NCI-H2227 (cell line): Measurements from ENCODE around the gene IQSEC1.

Experiments
- DNase-seq: peaks from one replicate; lab custom pipeline; 2025; ENCODE audit not compliant: unreplicated experiment; lab: John Stamatoyannopoulos, UW

IQSEC1 gene

GRCh38 chr3:12956316-12956660, 116.9 kb downstream of the IQSEC1 start:
- no peak for DNase-seq

DNA sequence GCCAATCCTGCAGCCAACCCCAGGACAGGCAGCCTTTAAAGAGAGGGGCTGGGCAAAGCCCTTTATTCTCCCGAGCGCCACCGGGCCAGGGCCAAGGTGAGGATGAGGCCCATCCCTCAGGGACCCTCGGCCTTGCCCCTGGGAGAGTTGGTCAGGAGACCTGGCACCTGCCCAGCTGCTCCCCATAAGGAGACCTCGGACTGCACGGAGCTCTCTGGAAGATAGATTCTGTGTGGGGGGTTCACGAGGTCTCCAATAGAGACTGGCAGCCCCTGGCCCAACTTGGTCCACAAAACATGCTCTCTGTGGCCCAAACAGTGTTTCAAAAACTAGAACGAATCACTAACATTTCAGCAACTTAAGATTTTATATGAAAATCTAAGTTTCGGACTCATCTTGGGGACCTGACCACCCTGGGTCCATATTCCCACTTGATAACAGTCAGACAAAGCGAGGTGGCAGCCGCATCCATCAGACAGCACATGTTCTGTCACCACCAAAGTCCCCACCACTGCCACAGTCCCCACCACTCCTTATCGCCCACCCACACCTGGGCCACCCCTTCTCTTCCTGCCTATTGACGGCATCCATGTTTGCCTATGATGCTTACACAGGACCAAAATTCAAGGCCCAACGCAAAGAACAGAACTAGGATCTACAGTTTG, 117.4 kb downstream of the IQSEC1 start:
- DNase-seq, result no peak

DNA sequence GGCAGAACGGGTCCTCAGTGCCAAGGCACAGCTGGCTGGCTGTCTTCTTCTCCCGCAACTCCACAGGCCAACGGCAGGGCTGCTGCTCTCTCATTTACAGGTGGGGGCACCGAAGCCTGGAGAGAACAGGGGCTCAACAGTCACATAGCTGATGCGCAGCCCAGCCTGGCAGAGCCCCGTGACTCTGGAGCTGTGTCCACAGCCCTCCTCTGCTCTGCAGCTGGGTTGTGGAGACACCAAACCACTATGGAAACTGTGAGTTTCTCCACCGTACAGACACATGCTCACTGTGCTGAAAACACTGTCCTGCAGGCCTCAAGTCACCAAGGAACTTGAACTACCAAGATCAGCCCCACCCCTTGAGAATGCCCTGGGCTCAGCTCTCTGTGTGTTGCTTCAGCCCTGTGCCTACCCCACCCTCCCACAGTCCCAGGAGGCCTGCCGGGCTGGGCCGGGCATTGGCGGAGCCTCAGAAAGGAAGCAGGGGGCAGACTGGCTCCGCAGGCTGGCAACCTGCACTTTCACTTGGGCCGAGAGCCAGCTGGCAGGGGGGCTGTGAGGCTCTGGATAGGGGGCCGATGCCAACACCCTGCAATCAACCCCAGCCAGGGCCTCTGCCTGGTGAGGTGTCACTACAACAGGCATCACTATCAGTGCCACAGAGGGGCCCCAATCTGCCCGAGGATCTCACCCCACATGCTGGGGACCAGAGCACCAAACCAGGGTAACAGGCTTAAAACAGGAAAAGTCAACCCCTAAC, 118.2 kb downstream of the IQSEC1 start:
- DNase-seq, result no peak

GRCh38 chr3:12954180-12954579, 119.0 kb downstream of the IQSEC1 start:
- DNase-seq, result no peak

DNA sequence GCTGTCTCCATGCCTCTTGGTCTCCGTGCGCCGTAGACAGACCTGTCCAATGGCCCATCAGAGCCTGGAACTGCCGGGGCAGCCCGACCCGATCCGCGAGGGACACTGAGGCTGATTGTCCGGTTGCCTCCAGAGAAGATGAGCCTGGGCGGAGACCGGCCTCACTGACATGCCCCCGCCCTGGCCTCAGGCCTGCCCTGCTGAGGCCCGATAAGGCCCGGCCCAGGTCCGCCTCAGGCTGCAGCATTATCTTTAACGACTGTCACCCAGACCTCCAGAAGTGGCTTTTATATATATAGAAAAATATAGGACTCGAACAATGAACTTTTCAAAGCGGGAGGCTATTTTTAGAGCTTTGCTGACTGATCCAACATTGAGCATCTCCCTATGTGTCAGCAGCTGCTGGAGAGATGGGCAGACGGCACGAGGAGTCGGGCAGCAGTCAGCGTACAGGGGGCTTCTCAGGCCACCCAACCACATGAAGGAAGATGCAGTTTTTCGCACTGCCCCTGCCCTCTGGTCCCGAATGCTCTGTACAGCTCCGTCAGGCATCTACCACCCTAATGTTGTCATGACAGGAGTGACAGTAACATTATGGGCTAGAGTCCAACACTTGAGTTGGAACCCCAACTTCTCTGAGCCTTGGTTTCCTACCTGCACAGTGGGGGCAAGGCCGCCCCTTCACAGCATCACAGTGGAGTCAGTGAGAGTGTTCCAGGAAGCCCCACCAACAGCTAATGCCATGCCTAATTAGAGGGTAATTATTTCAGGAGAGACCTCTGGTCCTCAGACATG, 119.8 kb downstream of the IQSEC1 start:
- DNase-seq, result no peak

GRCh38 chr3:12952343-12953200, 120.7 kb downstream of the IQSEC1 start:
- DNase-seq, result no peak

GRCh38 chr3:12948891-12949711, 124.1 kb downstream of the IQSEC1 start:
- no peak for DNase-seq

DNA sequence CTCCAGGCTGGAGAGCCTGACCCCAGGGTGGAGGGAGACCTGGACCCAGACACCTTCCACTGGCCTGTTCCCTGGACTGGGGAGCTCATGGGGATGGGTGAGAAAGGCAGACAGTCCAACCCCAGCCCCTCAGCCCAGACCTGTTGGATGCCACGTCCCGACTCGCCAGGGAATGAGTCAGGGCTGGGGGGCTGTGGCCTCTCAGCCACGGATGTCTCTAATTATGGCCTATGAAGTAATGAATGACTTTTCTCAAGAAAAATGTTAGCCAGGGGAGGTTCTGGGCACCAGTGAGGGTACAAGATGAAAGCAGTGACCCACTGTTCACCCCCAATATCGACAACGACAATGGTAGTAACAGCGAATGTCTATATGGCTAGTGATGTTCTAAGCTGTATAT, 124.9 kb downstream of the IQSEC1 start:
- no peak for DNase-seq

DNA sequence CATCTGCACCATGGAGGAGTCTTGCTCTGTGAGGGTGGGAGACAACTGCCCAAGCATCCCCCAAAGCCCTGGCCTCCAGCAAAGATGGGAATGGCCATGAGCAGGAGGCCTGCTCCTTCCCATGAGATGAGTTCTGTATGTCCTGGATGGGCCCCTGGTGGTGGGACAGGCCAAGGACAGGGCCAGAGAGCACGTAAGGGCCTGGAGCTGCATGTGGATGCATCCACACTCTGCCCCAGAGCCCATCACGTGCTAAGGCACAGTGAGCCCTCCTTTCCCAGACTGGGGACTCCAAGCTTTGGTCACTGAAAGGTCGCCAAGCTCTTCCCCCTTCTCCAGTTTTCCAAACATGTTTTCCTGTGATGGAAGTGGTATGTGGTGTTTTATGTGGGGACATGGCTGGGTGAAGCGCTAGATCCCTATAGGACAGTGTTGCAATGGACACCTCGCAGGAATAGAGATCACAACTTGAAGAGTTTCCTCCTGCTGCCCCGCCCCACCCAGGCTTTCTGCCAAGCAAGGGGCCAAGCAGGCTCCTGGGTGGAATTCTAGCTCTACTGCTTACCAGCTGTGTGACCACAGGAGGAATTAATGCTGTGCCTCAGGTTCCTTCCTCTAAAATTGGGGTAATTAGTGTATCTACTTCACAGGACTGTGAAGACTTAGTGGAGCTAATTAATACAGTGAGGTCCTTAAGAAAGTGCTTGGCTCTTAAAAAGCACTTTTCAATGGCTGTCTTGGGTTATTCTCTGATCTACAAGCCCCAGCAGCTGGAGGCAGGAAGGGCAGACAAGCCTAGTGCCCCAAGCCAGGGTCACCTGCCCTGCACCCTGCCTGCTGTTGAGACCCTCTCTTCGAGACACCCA, 125.5 kb downstream of the IQSEC1 start:
- DNase-seq, result no peak

DNA sequence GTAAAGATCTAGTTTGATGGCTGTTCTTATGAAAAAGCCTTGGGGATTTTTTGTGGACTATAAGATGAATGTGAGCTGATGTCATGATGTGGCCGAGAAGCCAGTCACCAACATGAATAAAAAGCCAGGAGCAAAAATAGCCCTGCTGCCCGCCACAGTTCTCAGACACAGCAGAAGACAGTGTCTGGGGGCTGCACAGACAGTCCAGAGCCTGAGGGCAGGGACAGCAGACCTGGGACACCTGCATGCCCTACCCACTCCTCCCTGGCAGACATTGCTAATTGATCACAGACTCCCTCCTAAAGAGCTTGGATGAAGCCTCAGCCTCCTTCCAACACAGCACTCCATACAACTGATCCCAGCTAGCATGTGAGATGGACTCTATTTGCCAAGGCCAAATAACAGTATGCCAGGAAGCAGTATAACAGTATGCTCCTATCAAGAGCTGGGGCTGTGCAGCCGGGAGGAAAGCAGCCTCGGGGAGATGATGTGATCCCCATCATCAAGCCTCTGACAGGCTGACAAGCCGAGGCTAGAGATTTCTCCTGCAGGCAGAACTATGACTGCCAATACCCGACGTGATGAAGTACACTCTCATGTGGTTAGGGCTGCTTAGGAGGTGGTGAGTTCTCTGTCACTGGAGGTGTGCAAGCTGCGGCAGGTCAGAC, 126.4 kb downstream of the IQSEC1 start:
- no peak for DNase-seq

DNA sequence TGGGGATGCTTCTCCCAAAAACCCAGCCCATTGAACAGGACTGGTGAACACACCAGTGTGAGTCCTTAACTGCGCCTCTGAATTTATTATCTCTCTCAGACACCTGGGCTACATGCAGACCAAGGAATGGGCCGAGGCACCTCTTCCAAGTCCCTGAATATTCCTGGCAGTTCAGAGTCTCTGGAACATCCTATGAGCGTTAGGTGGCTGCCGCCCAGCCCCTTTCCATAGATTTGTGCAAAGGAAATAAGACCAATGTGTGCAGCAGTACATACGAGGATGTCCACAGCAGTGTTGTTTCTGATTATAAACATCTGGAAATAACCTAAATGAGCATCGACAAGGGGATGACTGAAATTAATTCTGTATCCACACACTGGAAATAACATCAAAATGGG, 127.0 kb downstream of the IQSEC1 start:
- DNase-seq, result no peak

- DNase-seq, result no peak
These were observed 128.4 kb downstream of the IQSEC1 start for GRCh38 chr3:12944849-12945248.

- peak; percentile 36 for DNase-seq
These were observed 128.8 kb downstream of the IQSEC1 start for GRCh38 chr3:12944413-12944812.

DNA sequence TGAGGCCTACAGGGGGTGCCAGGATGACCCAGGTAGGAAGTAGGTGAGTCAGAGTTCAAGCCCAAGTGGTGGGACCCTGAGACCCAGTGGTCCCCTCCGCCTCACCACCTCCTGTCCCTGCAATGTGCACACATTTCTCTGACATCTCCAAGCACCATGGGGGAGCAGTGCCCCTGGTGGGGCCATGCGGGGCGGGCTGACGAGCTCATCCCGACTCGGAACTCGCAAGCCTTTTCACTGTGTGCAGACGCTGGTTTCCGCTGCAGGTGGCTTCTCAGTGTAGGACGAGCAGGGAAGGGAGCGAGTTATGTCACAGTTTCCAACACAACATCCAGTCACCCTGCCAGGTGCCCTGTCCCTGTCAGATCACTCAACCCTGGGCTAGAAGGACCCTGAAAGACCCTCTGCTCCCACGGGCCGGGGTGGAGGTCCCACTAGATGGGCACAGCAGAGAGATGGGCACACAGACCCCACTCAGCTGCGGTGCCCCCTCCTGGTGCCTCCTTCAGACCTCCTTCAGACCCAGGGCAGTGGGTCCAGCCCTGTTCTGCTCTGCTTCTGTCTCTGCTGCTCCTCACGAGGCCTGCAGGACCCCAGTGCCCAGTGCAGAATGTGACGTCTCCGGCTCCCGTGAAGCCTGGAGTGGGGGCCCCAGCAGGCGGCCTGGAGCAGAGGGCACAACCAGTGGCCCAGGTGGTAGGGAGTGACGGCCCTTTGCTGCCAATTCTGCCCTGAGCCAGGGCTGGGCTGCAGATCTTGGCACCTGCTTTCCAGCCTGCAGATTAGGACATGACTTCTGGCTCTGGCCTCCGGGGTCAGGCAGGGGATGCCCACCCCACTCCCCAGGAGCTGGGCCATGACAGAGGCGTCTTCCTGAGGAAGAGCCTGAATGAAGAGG, 129.9 kb downstream of the IQSEC1 start:
- no peak for DNase-seq

GRCh38 chr3:12941495-12942023, 131.7 kb downstream of the IQSEC1 start:
- no peak for DNase-seq

GRCh38 chr3:12940854-12941253, 132.4 kb downstream of the IQSEC1 start:
- no peak for DNase-seq

- no peak for DNase-seq
These were observed 134.1 kb downstream of the IQSEC1 start for GRCh38 chr3:12939137-12939536.
